GM23338 (cell line): ENCODE measurements around the gene DDX20. TPM values are rescaled to one million over a fixed set of nuclear protein-coding genes. Genes with fewer than 3 reads are reported as not detected.

Experiments
- ATAC-seq: fragments of 200-7000 bp; cut with Tn5 transposase; 3 replicates; pipeline ENCODE4 v1.9.1; 2020
- DNase-seq: peaks from one replicate; pipeline ENCODE4 v3.0.0-alpha.2; 2015; ENCODE audit warnings: low spot score
- H2AFZ ChIP-seq: fragments of 200-600 bp; sonication (generic); 2 replicates; pipeline ENCODE4 v1.8.0; 2016; ENCODE audit warnings: antibody characterized with exemption, mild to moderate bottlenecking, moderate library complexity
- H3F3A ChIP-seq: fragments of 200-600 bp; sonication (generic); replicated peaks from 2 replicates; pipeline ENCODE4 v1.8.0; 2017; ENCODE audit warnings: antibody characterized with exemption, mixed run types, low read depth
- H3K27ac ChIP-seq: fragments of 200-600 bp; sonication (generic); 2 replicates; pipeline ENCODE4 v1.6.1; 2016; ENCODE audit warnings: low read depth
- H3K27me3 ChIP-seq: fragments of 200-600 bp; sonication (generic); 2 replicates; pipeline ENCODE4 v1.8.0; 2016; ENCODE audit warnings: mild to moderate bottlenecking, mixed run types, moderate library complexity; ENCODE audit not compliant: insufficient read depth
- H3K36me3 ChIP-seq: fragments of 200-600 bp; sonication (generic); 2 replicates; pipeline ENCODE4 v1.8.0; 2016; ENCODE audit warnings: mild to moderate bottlenecking; ENCODE audit not compliant: insufficient read depth
- H3K4me1 ChIP-seq: fragments of 200-600 bp; sonication (generic); 2 replicates; pipeline ENCODE4 v1.8.0; 2016; ENCODE audit warnings: mild to moderate bottlenecking, moderate library complexity; ENCODE audit not compliant: insufficient read depth
- H3K4me2 ChIP-seq: fragments of 200-600 bp; sonication (generic); 2 replicates; pipeline ENCODE4 v1.7.1; 2017; ENCODE audit warnings: mixed run types
- H3K4me3 ChIP-seq: fragments of 200-600 bp; sonication (generic); 2 replicates; pipeline ENCODE4 v1.6.1; 2016; ENCODE audit warnings: mixed run types
- H3K79me2 ChIP-seq: fragments of 200-600 bp; sonication (generic); replicated peaks from 2 replicates; pipeline ENCODE4 v1.8.0; 2017; ENCODE audit warnings: mild to moderate bottlenecking; ENCODE audit not compliant: insufficient read depth
- H3K9me2 ChIP-seq: fragments of 200-600 bp; sonication (generic); 2 replicates; pipeline ENCODE4 v1.8.0; 2017; ENCODE audit not compliant: insufficient read depth
- H4K20me1 ChIP-seq: fragments of 200-600 bp; sonication (generic); replicated peaks from 2 replicates; pipeline ENCODE4 v1.8.0; 2017; ENCODE audit warnings: mild to moderate bottlenecking; ENCODE audit not compliant: insufficient read depth
- H3K27ac Mint-ChIP-seq: 2 replicates; pipeline ENCODE4 v1.8.0; 2020; ENCODE audit warnings: inconsistent platforms, mild to moderate bottlenecking, moderate library complexity, mixed read lengths
- H3K27me3 Mint-ChIP-seq: 3 replicates; pipeline ENCODE4 v1.8.0; 2022; ENCODE audit warnings: low read depth, mild to moderate bottlenecking, moderate library complexity, mixed read lengths, inconsistent platforms; ENCODE audit not compliant: insufficient read depth, poor library complexity
- H3K36me3 Mint-ChIP-seq: 3 replicates; pipeline ENCODE4 v1.8.0; 2021; ENCODE audit warnings: low read depth, mild to moderate bottlenecking, inconsistent platforms, moderate library complexity, mixed read lengths
- H3K4me1 Mint-ChIP-seq: 3 replicates; pipeline ENCODE4 v1.8.0; 2020; ENCODE audit warnings: mild to moderate bottlenecking, inconsistent platforms, mixed read lengths
- H3K4me3 Mint-ChIP-seq: 3 replicates; pipeline ENCODE4 v1.8.0; 2021; ENCODE audit warnings: moderate library complexity, mild to moderate bottlenecking, inconsistent platforms, mixed read lengths
- H3K9me3 Mint-ChIP-seq: 3 replicates; pipeline ENCODE4 v1.8.0; 2020; ENCODE audit warnings: moderate library complexity, mild to moderate bottlenecking, inconsistent platforms, mixed read lengths
- CREB1 ChIP-seq: fragments of 250-450 bp; sonication (Bioruptor Pico); IDR thresholded peaks from 2 replicates; pipeline ENCODE4 v1.5.0; 2020; ENCODE audit warnings: low read depth, mild to moderate bottlenecking, moderate library complexity
- EZH2phosphoT487 ChIP-seq: fragments of 200-600 bp; sonication (generic); IDR thresholded peaks from one replicate; pipeline ENCODE4 v1.8.1; 2018; ENCODE audit warnings: antibody characterized with exemption; ENCODE audit not compliant: unreplicated experiment
- JUNB ChIP-seq: IDR thresholded peaks from one replicate; pipeline ENCODE4 v1.6.1; 2016; ENCODE audit warnings: antibody characterized with exemption; ENCODE audit not compliant: unreplicated experiment
- POLR2AphosphoS5 ChIP-seq: IDR thresholded peaks from 2 replicates; pipeline ENCODE4 v1.6.1; 2016; ENCODE audit warnings: antibody characterized with exemption, low read depth
- STAT1 ChIP-seq: IDR thresholded peaks from one replicate; pipeline ENCODE4 v1.6.1; 2016; ENCODE audit warnings: antibody characterized with exemption; ENCODE audit not compliant: unreplicated experiment
- ZNF331 ChIP-seq: fragments of 250-450 bp; sonication (Bioruptor Pico); IDR thresholded peaks from 2 replicates; pipeline ENCODE4 v1.5.0; 2020; ENCODE audit warnings: low read depth, mild to moderate bottlenecking, moderate library complexity
- polyA plus RNA-seq: library from polyadenylated mRNA; unstranded; fragments of >200 nt; fragmentation: Nextera tagmentation; extraction: Ambion mirVana; gene quantifications from 2 replicates; pipeline ENCODE4 v1.2.1, GENCODE V29; 2016
- total RNA-seq: library from RNA; depleted of rRNA; stranded (reverse); fragments of >200 nt; shearing (Covaris generic); gene quantifications from 2 replicates; pipeline ENCODE4 v1.2.3, GENCODE V29; 2014
- TF ChIP-seq, protein P1 (sequence below): IDR thresholded peaks from one replicate; pipeline ENCODE4 v1.6.1; 2018; ENCODE audit warnings: antibody characterized with exemption; ENCODE audit not compliant: unreplicated experiment
- TF ChIP-seq, protein P2 (sequence below): IDR thresholded peaks from 2 replicates; pipeline ENCODE4 v1.6.1; 2016; ENCODE audit warnings: antibody characterized with exemption
- TF ChIP-seq, protein P3 (sequence below), 2 experiments: fragments of 200-600 bp in 1 of 2; sonication (generic) in 1 of 2; conservative IDR thresholded peaks; 2 replicates each; pipeline versions ENCODE4 v1.5.1 to v1.6.1; 2016 to 2017; ENCODE audit warnings: antibody characterized with exemption in 2 of 2, low read depth in 2 of 2, mild to moderate bottlenecking in 2 of 2, moderate library complexity in 1 of 2

Gene DDX20
- total and polyA plus RNA-seq, 2 experiments from 2014 or later: 11.9 to 54.4 TPM

DNA sequence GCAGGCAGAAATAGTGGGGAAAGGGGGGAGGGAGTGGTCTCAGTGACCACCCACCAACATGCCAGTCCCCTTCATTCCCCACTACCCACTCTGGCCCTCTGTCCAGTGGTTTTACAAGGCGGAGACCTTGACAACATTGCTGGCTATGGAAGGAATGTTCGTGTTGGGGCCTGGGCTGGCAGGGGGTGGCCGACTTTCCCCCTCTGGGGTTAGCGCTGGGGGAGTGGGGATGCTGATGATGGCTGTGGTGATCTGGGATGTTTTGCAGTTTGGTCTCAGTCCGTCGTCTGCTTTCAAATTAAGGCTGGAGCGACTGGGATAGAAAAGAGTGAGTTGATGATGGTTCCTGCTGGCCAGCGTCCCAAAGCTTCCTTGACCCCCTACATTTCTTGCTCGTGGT is 20.3 kb downstream of the DDX20 start (continued):
- TF ChIP-seq, protein P1, sequence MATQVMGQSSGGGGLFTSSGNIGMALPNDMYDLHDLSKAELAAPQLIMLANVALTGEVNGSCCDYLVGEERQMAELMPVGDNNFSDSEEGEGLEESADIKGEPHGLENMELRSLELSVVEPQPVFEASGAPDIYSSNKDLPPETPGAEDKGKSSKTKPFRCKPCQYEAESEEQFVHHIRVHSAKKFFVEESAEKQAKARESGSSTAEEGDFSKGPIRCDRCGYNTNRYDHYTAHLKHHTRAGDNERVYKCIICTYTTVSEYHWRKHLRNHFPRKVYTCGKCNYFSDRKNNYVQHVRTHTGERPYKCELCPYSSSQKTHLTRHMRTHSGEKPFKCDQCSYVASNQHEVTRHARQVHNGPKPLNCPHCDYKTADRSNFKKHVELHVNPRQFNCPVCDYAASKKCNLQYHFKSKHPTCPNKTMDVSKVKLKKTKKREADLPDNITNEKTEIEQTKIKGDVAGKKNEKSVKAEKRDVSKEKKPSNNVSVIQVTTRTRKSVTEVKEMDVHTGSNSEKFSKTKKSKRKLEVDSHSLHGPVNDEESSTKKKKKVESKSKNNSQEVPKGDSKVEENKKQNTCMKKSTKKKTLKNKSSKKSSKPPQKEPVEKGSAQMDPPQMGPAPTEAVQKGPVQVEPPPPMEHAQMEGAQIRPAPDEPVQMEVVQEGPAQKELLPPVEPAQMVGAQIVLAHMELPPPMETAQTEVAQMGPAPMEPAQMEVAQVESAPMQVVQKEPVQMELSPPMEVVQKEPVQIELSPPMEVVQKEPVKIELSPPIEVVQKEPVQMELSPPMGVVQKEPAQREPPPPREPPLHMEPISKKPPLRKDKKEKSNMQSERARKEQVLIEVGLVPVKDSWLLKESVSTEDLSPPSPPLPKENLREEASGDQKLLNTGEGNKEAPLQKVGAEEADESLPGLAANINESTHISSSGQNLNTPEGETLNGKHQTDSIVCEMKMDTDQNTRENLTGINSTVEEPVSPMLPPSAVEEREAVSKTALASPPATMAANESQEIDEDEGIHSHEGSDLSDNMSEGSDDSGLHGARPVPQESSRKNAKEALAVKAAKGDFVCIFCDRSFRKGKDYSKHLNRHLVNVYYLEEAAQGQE: no peak
- TF ChIP-seq, protein P2, sequence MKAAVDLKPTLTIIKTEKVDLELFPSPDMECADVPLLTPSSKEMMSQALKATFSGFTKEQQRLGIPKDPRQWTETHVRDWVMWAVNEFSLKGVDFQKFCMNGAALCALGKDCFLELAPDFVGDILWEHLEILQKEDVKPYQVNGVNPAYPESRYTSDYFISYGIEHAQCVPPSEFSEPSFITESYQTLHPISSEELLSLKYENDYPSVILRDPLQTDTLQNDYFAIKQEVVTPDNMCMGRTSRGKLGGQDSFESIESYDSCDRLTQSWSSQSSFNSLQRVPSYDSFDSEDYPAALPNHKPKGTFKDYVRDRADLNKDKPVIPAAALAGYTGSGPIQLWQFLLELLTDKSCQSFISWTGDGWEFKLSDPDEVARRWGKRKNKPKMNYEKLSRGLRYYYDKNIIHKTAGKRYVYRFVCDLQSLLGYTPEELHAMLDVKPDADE: no peak
- TF ChIP-seq JUNB (no peak), POLR2AphosphoS5 (no peak)
- TF ChIP-seq, protein P3, sequence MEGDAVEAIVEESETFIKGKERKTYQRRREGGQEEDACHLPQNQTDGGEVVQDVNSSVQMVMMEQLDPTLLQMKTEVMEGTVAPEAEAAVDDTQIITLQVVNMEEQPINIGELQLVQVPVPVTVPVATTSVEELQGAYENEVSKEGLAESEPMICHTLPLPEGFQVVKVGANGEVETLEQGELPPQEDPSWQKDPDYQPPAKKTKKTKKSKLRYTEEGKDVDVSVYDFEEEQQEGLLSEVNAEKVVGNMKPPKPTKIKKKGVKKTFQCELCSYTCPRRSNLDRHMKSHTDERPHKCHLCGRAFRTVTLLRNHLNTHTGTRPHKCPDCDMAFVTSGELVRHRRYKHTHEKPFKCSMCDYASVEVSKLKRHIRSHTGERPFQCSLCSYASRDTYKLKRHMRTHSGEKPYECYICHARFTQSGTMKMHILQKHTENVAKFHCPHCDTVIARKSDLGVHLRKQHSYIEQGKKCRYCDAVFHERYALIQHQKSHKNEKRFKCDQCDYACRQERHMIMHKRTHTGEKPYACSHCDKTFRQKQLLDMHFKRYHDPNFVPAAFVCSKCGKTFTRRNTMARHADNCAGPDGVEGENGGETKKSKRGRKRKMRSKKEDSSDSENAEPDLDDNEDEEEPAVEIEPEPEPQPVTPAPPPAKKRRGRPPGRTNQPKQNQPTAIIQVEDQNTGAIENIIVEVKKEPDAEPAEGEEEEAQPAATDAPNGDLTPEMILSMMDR (conservative IDR thresholded peaks at IDR 0.05; ENCODE audit: low read depth in 2 of 2): no peak

DNA sequence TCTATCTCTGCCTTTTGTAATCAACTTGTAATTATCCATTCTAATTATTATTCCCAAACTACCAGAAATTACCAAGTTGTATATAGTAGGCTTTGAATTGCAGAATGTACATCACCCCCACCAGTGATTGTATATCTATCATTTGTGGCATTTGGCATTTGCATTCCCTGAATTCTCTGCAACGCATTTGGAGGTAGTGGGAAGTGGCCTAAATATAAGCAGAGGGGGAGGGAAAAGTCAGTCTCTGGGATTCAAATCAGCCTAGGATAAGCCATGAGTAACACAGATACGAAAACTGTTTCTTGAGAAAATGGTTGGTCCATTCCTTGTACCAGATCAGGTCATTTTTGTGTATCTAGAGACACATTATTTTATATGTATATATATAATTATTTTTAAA is 20.7 kb downstream of the DDX20 start:
- TF ChIP-seq POLR2AphosphoS5: no peak
- TF ChIP-seq, protein P1: no peak
- no peak for TF ChIP-seq ZNF331 (CRISPR knock-in tag)
- TF ChIP-seq EZH2phosphoT487: no peak
- TF ChIP-seq, protein P2: no peak
- no peak for TF ChIP-seq STAT1
- no peak for TF ChIP-seq CREB1 (CRISPR knock-in tag)
- Mint-ChIP-seq H3K27ac (no peak overlapping the region), H3K4me1 (peaks cover 25% of the 10 kb centered on the region; the same call in 2 of the 3 replicates), H3K9me3 (no peaks in the 10 kb centered on the region; the same call in 1 of the 3 replicates), H3K4me3 (no peak overlapping the region), H3K36me3 (no peaks in the 10 kb centered on the region), H3K27me3 (peaks cover 1% of the 10 kb centered on the region)
- no peak overlapping the region for H2AFZ ChIP-seq
- DNase-seq (peak; percentile 12), ATAC-seq (no peak)
- H3K27me3 ChIP-seq: no peaks in the 10 kb centered on the region
- no peaks in the 10 kb centered on the region for H3F3A ChIP-seq
- no peaks in the 10 kb centered on the region for H4K20me1 ChIP-seq
- H3K36me3 ChIP-seq: no peaks in the 10 kb centered on the region
- no peaks in the 10 kb centered on the region for H3K79me2 ChIP-seq
- peaks cover 3% of the 10 kb centered on the region; the same call in 1 of the 2 replicates for H3K4me1 ChIP-seq
- no peak overlapping the region for H3K27ac ChIP-seq
- no peak overlapping the region for H3K4me3 ChIP-seq
- peaks cover 15% of the 10 kb centered on the region for H3K9me2 ChIP-seq
- no peak overlapping the region for H3K4me2 ChIP-seq
